PC-3 (cell line): ENCODE data around the gene LLGL2. TPM values are rescaled to one million over a fixed set of nuclear protein-coding genes. Genes with fewer than 3 reads are reported as not detected.

Experiments used
- ATAC-seq: fragments of 200-7000 bp; cut with Tn5 transposase; 2 replicates; pipeline ENCODE4 v1.9.1; 2020; ENCODE audit warnings: mild to moderate bottlenecking, moderate library complexity
- BruUV-seq: library from RNA; stranded (reverse); fragments of 400-500 nt; replicated peaks from 2 replicates; lab custom pipeline; 2021; lab: Mats Ljungman, UMichigan
- CTCF ChIA-PET: fragments of 300-600 bp; sonication (Branson Sonifier 250); formaldehyde crosslinking; loops from one replicate; lab custom pipeline; 2022; ENCODE audit warnings: antibody characterized with exemption; lab: Charles Lee
- POLR2A ChIA-PET: fragments of 300-600 bp; sonication (Branson Sonifier 250); formaldehyde crosslinking; loops from one replicate; lab custom pipeline; 2022; ENCODE audit warnings: antibody characterized with exemption; ENCODE audit not compliant: unreplicated experiment; lab: Charles Lee
- DNase-seq: peaks from one replicate; pipeline ENCODE4 v3.0.0-alpha.2; 2015
- H2AFZ ChIP-seq: fragments of 300-600 bp; sonication (generic); 2 replicates; pipeline ENCODE4 v1.6.0; 2016; ENCODE audit warnings: antibody characterized with exemption, low read length
- H3F3A ChIP-seq: fragments of 300-600 bp; sonication (generic); one replicate; pipeline ENCODE4 v1.6.0; 2017; ENCODE audit warnings: antibody characterized with exemption, low read length, control low read depth, mild to moderate bottlenecking; ENCODE audit not compliant: unreplicated experiment
- H3K27ac ChIP-seq: fragments of 300-600 bp; sonication (generic); 2 replicates; pipeline ENCODE4 v1.5.1; 2016; ENCODE audit warnings: mild to moderate bottlenecking, low read length
- H3K27me3 ChIP-seq: fragments of 300-600 bp; sonication (generic); 2 replicates; pipeline ENCODE4 v1.6.1; 2016; ENCODE audit warnings: low read length, mixed read lengths
- H3K36me3 ChIP-seq: fragments of 300-600 bp; sonication (generic); 2 replicates; pipeline ENCODE4 v1.6.1; 2016; ENCODE audit warnings: low read depth, mixed run types, low read length, mixed read lengths
- H3K4me1 ChIP-seq: fragments of 300-600 bp; sonication (generic); 2 replicates; pipeline ENCODE4 v1.5.1; 2016; ENCODE audit warnings: low read length; ENCODE audit not compliant: insufficient read depth
- H3K4me2 ChIP-seq: fragments of 300-600 bp; sonication (generic); 2 replicates; pipeline ENCODE4 v1.6.0; 2016; ENCODE audit warnings: low read length
- H3K4me3 ChIP-seq: fragments of 300-600 bp; sonication (generic); 2 replicates; pipeline ENCODE4 v1.5.1; 2016; ENCODE audit warnings: mild to moderate bottlenecking, low read length, mixed read lengths
- H3K79me2 ChIP-seq: fragments of 300-600 bp; sonication (generic); 2 replicates; pipeline ENCODE4 v1.6.1; 2017; ENCODE audit warnings: low read length, mixed read lengths
- H3K9ac ChIP-seq: fragments of 300-600 bp; sonication (generic); 2 replicates; pipeline ENCODE4 v1.6.0; 2016; ENCODE audit warnings: mild to moderate bottlenecking, low read length
- H3K9me2 ChIP-seq: fragments of 300-600 bp; sonication (generic); replicated peaks from 2 replicates; pipeline ENCODE4 v1.6.1; 2016; ENCODE audit warnings: mixed run types, low read length, mixed read lengths
- H3K9me3 ChIP-seq: fragments of 300-600 bp; sonication (generic); 2 replicates; pipeline ENCODE4 v1.6.1; 2016; ENCODE audit warnings: low read length, mixed read lengths
- H4K20me1 ChIP-seq: fragments of 300-600 bp; sonication (generic); 2 replicates; pipeline ENCODE4 v1.6.1; 2016; ENCODE audit warnings: low read length, mixed read lengths
- CTCF ChIP-seq: fragments of 300-600 bp; sonication (generic); conservative IDR thresholded peaks from 2 replicates; pipeline ENCODE4 v1.5.1; 2017; ENCODE audit warnings: antibody characterized with exemption, low read depth, mild to moderate bottlenecking, low read length
- EZH2 ChIP-seq: fragments of 300-600 bp; sonication (generic); IDR thresholded peaks from one replicate; pipeline ENCODE4 v1.6.1; 2017; ENCODE audit warnings: antibody characterized with exemption, mild to moderate bottlenecking, low read length; ENCODE audit not compliant: unreplicated experiment
- EZH2phosphoT487 ChIP-seq: fragments of 300-600 bp; sonication (generic); IDR thresholded peaks from 2 replicates; pipeline ENCODE4 v1.6.1; 2018; ENCODE audit warnings: mild to moderate bottlenecking, antibody characterized with exemption, low read length, borderline replicate concordance
- intact Hi-C: fragments of 100-400 bp; cut with micrococcal nuclease; formaldehyde crosslinking; loops from 2 replicates; pipeline ENCODE4 v1.9.0; 2023
- total RNA-seq: library from RNA; depleted of rRNA; stranded (reverse); fragments of >200 nt; gene quantifications from 2 replicates; pipeline ENCODE4 v1.2.3, GENCODE V29; 2014

The LLGL2 gene
- total RNA-seq, 1 experiment from 2014 or later = 92.9 TPM

GRCh38 chr17:75488693-75489510, 36.6 kb upstream of the LLGL2 start:
- TF ChIP-seq EZH2phosphoT487 = no peak
- TF ChIP-seq EZH2 = no peak
- TF ChIP-seq CTCF = no peak
- Histone ChIP-seq H3K27me3 (no peaks in the 10 kb centered on the region), H2AFZ (no peak overlapping the region), H3K9ac (no peak overlapping the region), H3K36me3 (peaks cover 12% of the 10 kb centered on the region), H3K4me1 (no peaks in the 10 kb centered on the region), H3K4me3 (no peak overlapping the region), H3K9me3 (no peaks in the 10 kb centered on the region), H3K4me2 (no peak overlapping the region), H3F3A (no peaks in the 10 kb centered on the region), H3K79me2 (no peaks in the 10 kb centered on the region), H3K9me2 (no peaks in the 10 kb centered on the region), H4K20me1 (no peaks in the 10 kb centered on the region), H3K27ac (no peak overlapping the region)
- intact Hi-C loops = no loop called here
- DNase-seq (no peak), ATAC-seq (no peak)
- no TSS peak for BruUV-seq
- CTCF ChIA-PET = no interaction called here
- POLR2A ChIA-PET = no interaction called here

GRCh38 chr17:75489511-75489955, 36.0 kb upstream of the LLGL2 start:
- H3K9me2 ChIP-seq = no peaks in the 10 kb centered on the region
- BruUV-seq = no TSS peak
- H4K20me1 ChIP-seq = no peaks in the 10 kb centered on the region
- no peak overlapping the region for H3K9ac ChIP-seq
- H3K36me3 ChIP-seq = peaks cover 12% of the 10 kb centered on the region
- DNase-seq = no peak
- intact Hi-C loops = no loop called here
- no peak overlapping the region for H3K27ac ChIP-seq
- no peak for TF ChIP-seq EZH2
- H3K79me2 ChIP-seq = no peaks in the 10 kb centered on the region
- no peak for ATAC-seq
- no peak overlapping the region for H2AFZ ChIP-seq
- CTCF ChIA-PET = no interaction called here
- H3F3A ChIP-seq = no peaks in the 10 kb centered on the region
- H3K9me3 ChIP-seq = no peaks in the 10 kb centered on the region
- no peaks in the 10 kb centered on the region for H3K27me3 ChIP-seq
- H3K4me1 ChIP-seq = no peaks in the 10 kb centered on the region
- no peak overlapping the region for H3K4me3 ChIP-seq
- no peak overlapping the region for H3K4me2 ChIP-seq
- POLR2A ChIA-PET = no interaction called here

GRCh38 chr17:75490173-75490743, 35.2 kb upstream of the LLGL2 start:
- ChIA-PET POLR2A (no interaction called here), CTCF (interaction anchor here (0.6 kb wide), 1 partner anchor 9 kb away, joined by 5 read pairs; no protein-coding TSS in a partner anchor)
- intact Hi-C loops = no loop called here
- Histone ChIP-seq H4K20me1 (no peaks in the 10 kb centered on the region), H3K4me2 (no peak overlapping the region), H3K4me1 (no peaks in the 10 kb centered on the region), H3K9ac (no peak overlapping the region), H2AFZ (no peak overlapping the region), H3K9me2 (no peaks in the 10 kb centered on the region), H3K27ac (no peak overlapping the region), H3K79me2 (no peaks in the 10 kb centered on the region), H3K36me3 (peaks cover 12% of the 10 kb centered on the region), H3F3A (no peaks in the 10 kb centered on the region), H3K4me3 (no peak overlapping the region), H3K27me3 (no peaks in the 10 kb centered on the region), H3K9me3 (no peaks in the 10 kb centered on the region)
- DNase-seq (no peak), ATAC-seq (no peak; the same call in 1 of the 2 replicates)
- TF ChIP-seq EZH2phosphoT487 (no peak), EZH2 (no peak), CTCF (no peak)
- BruUV-seq = no TSS peak
